Gastroesophageal sphincter (tissue), 3 donors: ENCODE results near the gene CASK.

Experiments used
- EP300 ChIP-seq: sonication (generic); formaldehyde crosslinking; IDR thresholded peaks from one replicate; pipeline ENCODE4 v1.6.1; 2017; ENCODE audit warnings: antibody characterized with exemption, mild to moderate bottlenecking
- POLR2A ChIP-seq, 2 donors: fragments of 450-650 bp; IDR thresholded peaks; one replicate each; pipeline ENCODE4 v1.6.1; 2017; ENCODE audit warnings: antibody characterized with exemption in 2 of 2, mild to moderate bottlenecking in 2 of 2, moderate library complexity in 1 of 2
- POLR2AphosphoS5 ChIP-seq: sonication (generic); formaldehyde crosslinking; IDR thresholded peaks from one replicate; pipeline ENCODE4 v1.6.1; 2017; ENCODE audit warnings: antibody characterized with exemption
- TF ChIP-seq, protein P1 (sequence below), 4 experiments: fragments of 200-600 bp in 2 of 4; fragments of 450-650 bp in 2 of 4; sonication (generic) in 1 of 4; IDR thresholded peaks; one replicate each; pipeline ENCODE4 v1.5.1; 2017 to 2019; ENCODE audit warnings: antibody characterized with exemption in 4 of 4, mild to moderate bottlenecking in 2 of 4, moderate library complexity in 2 of 4

DNA sequence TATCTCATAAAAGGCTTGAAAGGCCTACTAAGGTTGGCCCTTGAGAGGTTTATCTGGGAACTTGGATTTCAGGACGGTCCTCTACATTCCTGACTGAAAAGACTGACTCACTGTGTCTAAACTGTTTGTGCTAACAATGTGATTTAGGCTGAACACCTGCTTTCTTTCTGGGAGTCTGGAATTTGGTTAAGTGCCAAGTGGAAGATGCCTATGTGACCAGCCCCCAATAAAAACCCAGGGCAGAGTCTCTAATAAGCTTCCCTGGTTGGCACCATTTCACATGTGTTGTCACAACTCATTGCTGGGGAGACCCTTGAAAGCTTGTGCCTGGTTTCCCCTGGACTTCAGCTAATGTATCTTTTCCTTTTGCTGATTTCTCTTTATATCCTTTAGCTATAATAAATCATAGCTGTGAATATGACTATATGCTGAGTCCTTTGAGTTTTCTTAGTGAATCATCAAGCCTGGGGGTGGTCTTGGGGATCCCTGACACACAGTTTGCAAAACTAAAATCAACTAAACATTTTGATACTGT is 144.3 kb downstream of the CASK start:
- TF ChIP-seq, protein P1, sequence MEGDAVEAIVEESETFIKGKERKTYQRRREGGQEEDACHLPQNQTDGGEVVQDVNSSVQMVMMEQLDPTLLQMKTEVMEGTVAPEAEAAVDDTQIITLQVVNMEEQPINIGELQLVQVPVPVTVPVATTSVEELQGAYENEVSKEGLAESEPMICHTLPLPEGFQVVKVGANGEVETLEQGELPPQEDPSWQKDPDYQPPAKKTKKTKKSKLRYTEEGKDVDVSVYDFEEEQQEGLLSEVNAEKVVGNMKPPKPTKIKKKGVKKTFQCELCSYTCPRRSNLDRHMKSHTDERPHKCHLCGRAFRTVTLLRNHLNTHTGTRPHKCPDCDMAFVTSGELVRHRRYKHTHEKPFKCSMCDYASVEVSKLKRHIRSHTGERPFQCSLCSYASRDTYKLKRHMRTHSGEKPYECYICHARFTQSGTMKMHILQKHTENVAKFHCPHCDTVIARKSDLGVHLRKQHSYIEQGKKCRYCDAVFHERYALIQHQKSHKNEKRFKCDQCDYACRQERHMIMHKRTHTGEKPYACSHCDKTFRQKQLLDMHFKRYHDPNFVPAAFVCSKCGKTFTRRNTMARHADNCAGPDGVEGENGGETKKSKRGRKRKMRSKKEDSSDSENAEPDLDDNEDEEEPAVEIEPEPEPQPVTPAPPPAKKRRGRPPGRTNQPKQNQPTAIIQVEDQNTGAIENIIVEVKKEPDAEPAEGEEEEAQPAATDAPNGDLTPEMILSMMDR (IDR thresholded peaks at IDR 0.05) = no peak
- no peak for TF ChIP-seq POLR2A (IDR thresholded peaks at IDR 0.05)
- TF ChIP-seq POLR2AphosphoS5 = no peak
- TF ChIP-seq EP300 = no peak
